T-helper 17 cell (primary cell): ENCODE measurements around the gene SPOCK1. TPM values are rescaled to one million over a fixed set of nuclear protein-coding genes. Genes with fewer than 3 reads are reported as not detected.

Source experiments
- ATAC-seq: fragments of 150-1000 bp; cut with Tn5 transposase; 2 replicates; pipeline ENCODE4 v1.10.0; 2021; ENCODE audit warnings: mild to moderate bottlenecking, moderate library complexity
- DNase-seq, 3 donors: peaks; one replicate each; pipeline versions ENCODE4 v3.0.0 to v3.0.0-alpha.2; 2020 to 2021
- H3K9me3 ChIP-seq: one replicate; pipeline ENCODE4 v1.7.0; 2013; ENCODE audit warnings: low read length, mild to moderate bottlenecking; ENCODE audit not compliant: control insufficient read depth, poor library complexity, severe bottlenecking
- H3K27ac Mint-ChIP-seq: one replicate; pipeline ENCODE4 v1.8.0; 2022; ENCODE audit warnings: mild to moderate bottlenecking, moderate library complexity, mixed read lengths
- H3K27me3 Mint-ChIP-seq: one replicate; pipeline ENCODE4 v1.8.0; 2022; ENCODE audit warnings: mixed read lengths
- H3K36me3 Mint-ChIP-seq: one replicate; pipeline ENCODE4 v1.8.0; 2022; ENCODE audit warnings: low read depth, mixed read lengths
- H3K4me1 Mint-ChIP-seq: one replicate; pipeline ENCODE4 v1.8.0; 2022; ENCODE audit warnings: mild to moderate bottlenecking, mixed read lengths
- H3K4me3 Mint-ChIP-seq: one replicate; pipeline ENCODE4 v1.8.0; 2022; ENCODE audit warnings: mild to moderate bottlenecking, moderate library complexity, mixed read lengths
- total RNA-seq, 4 donors: library from RNA in 2 of 4; stranded (reverse) in 2 of 4; gene quantifications; one replicate each; pipeline ENCODE4 v1.2.3 and lab custom pipeline; 2022 to 2026

SPOCK1 gene
- total RNA-seq, 2 donors from 2014 or later = not detected

GRCh38 chr5:137226081-137226480 is 273.0 kb downstream of the SPOCK1 start:
- Mint-ChIP-seq H3K27ac (no peak overlapping the region), H3K4me3 (no peak overlapping the region), H3K4me1 (no peaks in the 10 kb centered on the region), H3K36me3 (no peaks in the 10 kb centered on the region), H3K27me3 (peaks cover 3% of the 10 kb centered on the region)
- DNase-seq (no peak), ATAC-seq (no peak)
- H3K9me3 ChIP-seq = peaks cover 2% of the 10 kb centered on the region

GRCh38 chr5:137223324-137224295 is 275.5 kb downstream of the SPOCK1 start:
- Mint-ChIP-seq H3K4me1 (no peaks in the 10 kb centered on the region), H3K36me3 (no peaks in the 10 kb centered on the region), H3K27ac (no peak overlapping the region), H3K4me3 (no peak overlapping the region), H3K27me3 (peaks cover 6% of the 10 kb centered on the region)
- no peak for DNase-seq
- H3K9me3 ChIP-seq = peaks cover 2% of the 10 kb centered on the region
- ATAC-seq = no peak

GRCh38 chr5:137221943-137222342 is 277.2 kb downstream of the SPOCK1 start:
- no peak overlapping the region for H3K27ac Mint-ChIP-seq
- peaks cover 6% of the 10 kb centered on the region for H3K27me3 Mint-ChIP-seq
- no peak for ATAC-seq
- no peaks in the 10 kb centered on the region for H3K36me3 Mint-ChIP-seq
- no peak for DNase-seq
- no peaks in the 10 kb centered on the region for H3K4me1 Mint-ChIP-seq
- H3K9me3 ChIP-seq = peaks cover 2% of the 10 kb centered on the region
- H3K4me3 Mint-ChIP-seq = no peak overlapping the region

GRCh38 chr5:137220523-137220927 is 278.6 kb downstream of the SPOCK1 start:
- peaks cover 2% of the 10 kb centered on the region for H3K9me3 ChIP-seq
- no peaks in the 10 kb centered on the region for H3K36me3 Mint-ChIP-seq
- ATAC-seq (no peak), DNase-seq (no peak)
- H3K4me1 Mint-ChIP-seq = no peaks in the 10 kb centered on the region
- no peak overlapping the region for H3K27ac Mint-ChIP-seq
- H3K27me3 Mint-ChIP-seq = peaks cover 6% of the 10 kb centered on the region
- no peak overlapping the region for H3K4me3 Mint-ChIP-seq

GRCh38 chr5:137218896-137219295 is 280.2 kb downstream of the SPOCK1 start:
- H3K27ac Mint-ChIP-seq = no peak overlapping the region
- no peaks in the 10 kb centered on the region for H3K9me3 ChIP-seq
- ATAC-seq = no peak
- no peaks in the 10 kb centered on the region for H3K36me3 Mint-ChIP-seq
- no peak for DNase-seq
- H3K4me1 Mint-ChIP-seq = no peaks in the 10 kb centered on the region
- H3K4me3 Mint-ChIP-seq = no peak overlapping the region
- peaks cover 6% of the 10 kb centered on the region for H3K27me3 Mint-ChIP-seq

GRCh38 chr5:137218471-137218870 is 280.7 kb downstream of the SPOCK1 start:
- H3K4me3 Mint-ChIP-seq = no peak overlapping the region
- no peaks in the 10 kb centered on the region for H3K36me3 Mint-ChIP-seq

GRCh38 chr5:137217599-137218200 is 281.4 kb downstream of the SPOCK1 start:
- no peak overlapping the region for H3K4me3 Mint-ChIP-seq
- no peak for DNase-seq
- no peaks in the 10 kb centered on the region for H3K36me3 Mint-ChIP-seq
- no peaks in the 10 kb centered on the region for H3K4me1 Mint-ChIP-seq
- no peak for ATAC-seq
- no peaks in the 10 kb centered on the region for H3K9me3 ChIP-seq
- peaks cover 10% of the 10 kb centered on the region for H3K27me3 Mint-ChIP-seq
- no peak overlapping the region for H3K27ac Mint-ChIP-seq

More at GRCh38 chr5:137218471-137218870, 280.7 kb downstream of the SPOCK1 start:
- Mint-ChIP-seq H3K4me1 (no peaks in the 10 kb centered on the region), H3K27ac (no peak overlapping the region), H3K27me3 (peaks cover 6% of the 10 kb centered on the region)
- ATAC-seq (no peak), DNase-seq (no peak)
- H3K9me3 ChIP-seq = no peaks in the 10 kb centered on the region

GRCh38 chr5:137216976-137217598 is 282.0 kb downstream of the SPOCK1 start:
- no peak overlapping the region for H3K27ac Mint-ChIP-seq
- H3K4me1 Mint-ChIP-seq = no peaks in the 10 kb centered on the region
- no peaks in the 10 kb centered on the region for H3K36me3 Mint-ChIP-seq
- peaks cover 13% of the 10 kb centered on the region for H3K27me3 Mint-ChIP-seq
- no peaks in the 10 kb centered on the region for H3K9me3 ChIP-seq
- DNase-seq (no peak), ATAC-seq (no peak)
- H3K4me3 Mint-ChIP-seq = no peak overlapping the region

- no peak for ATAC-seq
- no peaks in the 10 kb centered on the region for H3K9me3 ChIP-seq
- no peak overlapping the region for H3K4me3 Mint-ChIP-seq
- H3K36me3 Mint-ChIP-seq = no peaks in the 10 kb centered on the region
- peaks cover 7% of the 10 kb centered on the region for H3K27me3 Mint-ChIP-seq
- H3K27ac Mint-ChIP-seq = no peak overlapping the region
- DNase-seq = no peak
- no peaks in the 10 kb centered on the region for H3K4me1 Mint-ChIP-seq
Observed at GRCh38 chr5:137215780-137216179, 283.3 kb downstream of the SPOCK1 start.

GRCh38 chr5:137215261-137215660 is 283.9 kb downstream of the SPOCK1 start:
- no peaks in the 10 kb centered on the region for H3K36me3 Mint-ChIP-seq
- no peak overlapping the region for H3K27ac Mint-ChIP-seq
- DNase-seq = no peak

GRCh38 chr5:137214446-137215189 is 284.5 kb downstream of the SPOCK1 start:
- no peaks in the 10 kb centered on the region for H3K9me3 ChIP-seq
- Mint-ChIP-seq H3K27me3 (peaks cover 7% of the 10 kb centered on the region), H3K27ac (no peak overlapping the region), H3K4me1 (no peaks in the 10 kb centered on the region), H3K4me3 (no peak overlapping the region), H3K36me3 (no peaks in the 10 kb centered on the region)
- DNase-seq (no peak), ATAC-seq (no peak)

More at GRCh38 chr5:137215261-137215660, 283.9 kb downstream of the SPOCK1 start:
- no peaks in the 10 kb centered on the region for H3K9me3 ChIP-seq
- H3K4me3 Mint-ChIP-seq = no peak overlapping the region
- no peaks in the 10 kb centered on the region for H3K4me1 Mint-ChIP-seq
- peaks cover 7% of the 10 kb centered on the region for H3K27me3 Mint-ChIP-seq
- ATAC-seq = no peak

GRCh38 chr5:137212471-137212870 is 286.7 kb downstream of the SPOCK1 start:
- no peak for ATAC-seq
- Mint-ChIP-seq H3K27me3 (peaks cover 7% of the 10 kb centered on the region), H3K4me1 (no peaks in the 10 kb centered on the region), H3K27ac (no peak overlapping the region), H3K4me3 (no peak overlapping the region), H3K36me3 (no peaks in the 10 kb centered on the region)
- no peak for DNase-seq
- no peaks in the 10 kb centered on the region for H3K9me3 ChIP-seq
